Erythroblast (primary cell): ENCODE results near the gene GPR75.

Source experiments
- GATA1 ChIP-seq: IDR thresholded peaks from 2 replicates; pipeline ENCODE4 v1.6.1; 2011; ENCODE audit warnings: low read depth, mild to moderate bottlenecking, control low read depth, low read length, moderate library complexity
- POLR2A ChIP-seq: IDR thresholded peaks from 2 replicates; pipeline ENCODE4 v1.6.1; 2011; ENCODE audit warnings: mild to moderate bottlenecking, low read length

DNA sequence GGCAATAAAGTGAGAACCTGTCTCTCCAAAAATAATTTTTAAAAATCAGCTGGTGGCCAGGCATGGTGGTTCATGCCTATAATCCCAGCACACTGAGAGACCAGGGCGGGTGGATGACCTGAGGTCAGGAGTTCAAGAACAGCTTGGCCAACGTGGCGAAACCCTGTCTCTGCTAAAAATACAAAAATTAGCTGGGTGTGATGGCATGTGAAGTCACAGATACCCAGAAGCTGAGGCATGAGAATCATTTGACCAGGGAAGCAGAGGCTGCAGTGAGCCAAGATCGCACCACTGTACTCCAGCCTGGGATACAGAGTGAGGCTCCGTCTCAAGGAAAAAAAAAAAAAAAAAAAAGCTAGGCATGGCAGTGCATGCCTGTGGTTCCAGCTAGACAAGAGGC, 7.4 kb upstream of the GPR75 start:
- TF ChIP-seq POLR2A (no peak), GATA1 (no peak)
